IMR-90 (cell line): ENCODE data around the gene CAVIN2. TPM values are rescaled to one million over a fixed set of nuclear protein-coding genes. Genes with fewer than 3 reads are reported as not detected.

Experiments used
- ATAC-seq: fragments of 200-7000 bp; cut with Tn5 transposase; 2 replicates; pipeline ENCODE4 v1.9.1; 2020; ENCODE audit warnings: low read depth, mild to moderate bottlenecking, moderate library complexity
- BruUV-seq: library from RNA; stranded (reverse); fragments of 400-500 nt; replicated peaks from 2 replicates; lab custom pipeline; 2021; lab: Mats Ljungman, UMichigan
- CTCF ChIA-PET: fragments of 300-600 bp; formaldehyde crosslinking; extraction: SDS; loops from one replicate; lab custom pipeline; 2021; ENCODE audit warnings: antibody characterized with exemption; lab: Yijun Ruan, JAX
- POLR2A ChIA-PET: fragments of 300-600 bp; sonication (Branson Sonifier 250); formaldehyde crosslinking; loops from one replicate; lab custom pipeline; 2022; ENCODE audit warnings: antibody characterized with exemption; ENCODE audit not compliant: unreplicated experiment; lab: Charles Lee
- DNase-seq: peaks from one replicate; pipeline ENCODE4 v3.0.0; 2013
- H2AFZ ChIP-seq: replicated peaks from 2 replicates; pipeline ENCODE3; 2013; ENCODE audit warnings: low read length, mild to moderate bottlenecking; ENCODE audit not compliant: poor library complexity
- H2AK5ac ChIP-seq: 2 replicates; pipeline ENCODE4 v1.6.1; 2013; ENCODE audit warnings: low read depth, low read length, inconsistent platforms
- H2AK9ac ChIP-seq: replicated peaks from 2 replicates; pipeline ENCODE3; 2013; ENCODE audit warnings: mild to moderate bottlenecking, low read depth, low read length, moderate library complexity; ENCODE audit not compliant: poor library complexity
- H2BK120ac ChIP-seq: 2 replicates; pipeline ENCODE4 v1.6.1; 2013; ENCODE audit warnings: low read depth, low read length, inconsistent platforms
- H2BK15ac ChIP-seq: 3 replicates; pipeline ENCODE4 v1.6.1; 2013; ENCODE audit warnings: low read depth, low read length, inconsistent platforms
- H2BK20ac ChIP-seq: 2 replicates; pipeline ENCODE4 v1.6.1; 2013; ENCODE audit warnings: low read depth, mild to moderate bottlenecking, inconsistent platforms, low read length, moderate library complexity
- H2BK5ac ChIP-seq: 2 replicates; pipeline ENCODE4 v1.6.1; 2013; ENCODE audit warnings: mild to moderate bottlenecking, low read depth, low read length, inconsistent platforms; ENCODE audit not compliant: poor library complexity, severe bottlenecking
- H3K14ac ChIP-seq: replicated peaks from 2 replicates; pipeline ENCODE4 v1.6.1; 2013; ENCODE audit warnings: low read depth, low read length, inconsistent platforms
- H3K18ac ChIP-seq: 2 replicates; pipeline ENCODE4 v1.6.1; 2013; ENCODE audit warnings: low read depth, low read length, control low read depth
- H3K23ac ChIP-seq: 2 replicates; pipeline ENCODE4 v1.6.1; 2013; ENCODE audit warnings: low read depth, low read length, inconsistent platforms
- H3K27ac ChIP-seq: 2 replicates; pipeline ENCODE4 v1.5.1; 2013; ENCODE audit warnings: mild to moderate bottlenecking, control low read depth, low read length; ENCODE audit not compliant: insufficient read depth
- H3K27me3 ChIP-seq: 2 replicates; pipeline ENCODE4 v1.6.1; 2013; ENCODE audit warnings: low read length; ENCODE audit not compliant: control insufficient read depth, insufficient read depth
- H3K36me3 ChIP-seq: 2 replicates; pipeline ENCODE4 v1.6.1; 2013; ENCODE audit warnings: low read length, mixed read lengths; ENCODE audit not compliant: control insufficient read depth, insufficient read depth
- H3K4ac ChIP-seq: 2 replicates; pipeline ENCODE4 v1.6.1; 2013; ENCODE audit warnings: low read depth, low read length, inconsistent platforms
- H3K4me1 ChIP-seq: 2 replicates; pipeline ENCODE4 v1.6.1; 2013; ENCODE audit warnings: low read length, mixed read lengths; ENCODE audit not compliant: control insufficient read depth, insufficient read depth
- H3K4me2 ChIP-seq: 2 replicates; pipeline ENCODE4 v1.6.1; 2013; ENCODE audit warnings: low read depth, mild to moderate bottlenecking, control low read depth, low read length, moderate library complexity
- H3K4me3 ChIP-seq: 2 replicates; pipeline ENCODE4 v1.5.1; 2013; ENCODE audit warnings: low read depth, mild to moderate bottlenecking, control low read depth, low read length, moderate library complexity; ENCODE audit not compliant: insufficient read depth
- H3K56ac ChIP-seq: 2 replicates; pipeline ENCODE4 v1.6.1; 2013; ENCODE audit warnings: low read length, inconsistent platforms; ENCODE audit not compliant: insufficient read depth; ENCODE audit errors: extremely low read depth
- H3K79me1 ChIP-seq, 2 experiments: 2 replicates each; pipeline ENCODE4 v1.6.1; 2013; ENCODE audit warnings: low read length in 2 of 2, inconsistent platforms in 1 of 2, low read depth in 1 of 2
- H3K9ac ChIP-seq: 2 replicates; pipeline ENCODE4 v1.6.1; 2013; ENCODE audit warnings: low read depth, low read length, control low read depth
- H3K9me1 ChIP-seq: 2 replicates; pipeline ENCODE4 v1.6.1; 2013; ENCODE audit warnings: low read length, inconsistent platforms; ENCODE audit not compliant: insufficient read depth
- H3K9me3 ChIP-seq: 2 replicates; pipeline ENCODE4 v1.6.1; 2013; ENCODE audit warnings: low read length; ENCODE audit not compliant: control insufficient read depth, insufficient read depth
- H4K20me1 ChIP-seq: 2 replicates; pipeline ENCODE4 v1.6.1; 2013; ENCODE audit warnings: low read length, inconsistent platforms; ENCODE audit not compliant: insufficient read depth
- H4K5ac ChIP-seq: 2 replicates; pipeline ENCODE4 v1.6.1; 2013; ENCODE audit warnings: mild to moderate bottlenecking, low read depth, low read length, control low read depth
- H4K8ac ChIP-seq, 2 experiments: 2 replicates each; pipeline ENCODE4 v1.6.1; 2013; ENCODE audit warnings: low read depth in 2 of 2, low read length in 2 of 2, control low read depth in 1 of 2, inconsistent platforms in 1 of 2
- H4K91ac ChIP-seq: 2 replicates; pipeline ENCODE4 v1.6.1; 2013; ENCODE audit warnings: low read depth, low read length, inconsistent platforms; ENCODE audit not compliant: insufficient read depth
- BHLHE40 ChIP-seq: fragments of 150-350 bp; IDR thresholded peaks from 2 replicates; pipeline ENCODE4 v1.6.1; 2016; ENCODE audit warnings: mild to moderate bottlenecking, low read depth, low read length
- CTCF ChIP-seq: conservative IDR thresholded peaks from 2 replicates; pipeline ENCODE4 v1.5.1; 2012; ENCODE audit warnings: mild to moderate bottlenecking, low read depth, low read length, improper control_type of control experiment
- ELK1 ChIP-seq: fragments of 150-350 bp; IDR thresholded peaks from 2 replicates; pipeline ENCODE4 v1.6.1; 2016; ENCODE audit warnings: low read depth, mild to moderate bottlenecking, low read length, moderate library complexity, borderline replicate concordance
- FOS ChIP-seq: fragments of 150-350 bp; IDR thresholded peaks from 2 replicates; pipeline ENCODE4 v1.6.1; 2016; ENCODE audit warnings: low read depth, low read length
- MAFK ChIP-seq: IDR thresholded peaks from 2 replicates; pipeline ENCODE4 v1.6.1; 2012; ENCODE audit warnings: low read depth, low read length, improper control_type of control experiment
- MAZ ChIP-seq: IDR thresholded peaks from 2 replicates; pipeline ENCODE4 v1.6.1; 2012; ENCODE audit warnings: low read depth, mild to moderate bottlenecking, low read length, improper control_type of control experiment, moderate library complexity, borderline replicate concordance
- RAD21 ChIP-seq: IDR thresholded peaks from 2 replicates; pipeline ENCODE4 v1.6.1; 2012; ENCODE audit warnings: low read length, improper control_type of control experiment
- RCOR1 ChIP-seq: IDR thresholded peaks from 2 replicates; pipeline ENCODE4 v1.6.1; 2012; ENCODE audit warnings: mild to moderate bottlenecking, low read length, improper control_type of control experiment; ENCODE audit not compliant: insufficient replicate concordance
- RFX5 ChIP-seq: IDR thresholded peaks from 2 replicates; pipeline ENCODE4 v1.8.0; 2012; ENCODE audit warnings: low read depth, mild to moderate bottlenecking, low read length, moderate library complexity
- WGBS, 2 experiments: methylation state at CpG; one replicate each; pipeline versions ENCODE4 v1.1.5 to v1.1.7; 2013; ENCODE audit warnings: missing lambda C conversion rate in 2 of 2; ENCODE audit not compliant: insufficient read length in 1 of 2; ENCODE audit errors: extremely low coverage in 2 of 2; 5-methylcytosine and 5-hydroxymethylcytosine counted together
- dilution Hi-C: fragments of 300-500 bp; cut with HindIII; formaldehyde crosslinking; loops from one replicate; pipeline ENCODE4 v1.14.3; 2018; ENCODE audit warnings: low sequenced_read_pairs; ENCODE audit not compliant: unreplicated experiment
- in situ Hi-C: fragments of 300-500 bp; cut with MboI; formaldehyde crosslinking; loops from 3 replicates; pipeline ENCODE4 v1.14.3; 2019; ENCODE audit warnings: low sequenced_read_pairs, inconsistent platforms, mixed read lengths
- intact Hi-C: fragments of 100-400 bp; cut with micrococcal nuclease; formaldehyde crosslinking; loops from 2 replicates; pipeline ENCODE4 v1.10.0; 2022
- polyA plus RNA-seq, 3 experiments: library from polyadenylated mRNA; depleted of rRNA; stranded (reverse); fragments of >200 nt; gene quantifications; 2 replicates each; pipeline ENCODE4 v1.2.3, GENCODE V29; 2012; ENCODE audit warnings: low replicate concordance in 1 of 3
- total RNA-seq: library from RNA; depleted of rRNA; stranded (reverse); fragments of >200 nt; gene quantifications from 2 replicates; pipeline ENCODE4 v1.2.3, GENCODE V29; 2012

The CAVIN2 gene
- total and polyA plus RNA-seq, 2 of the 4 experiments (the other 2 are of a cell fraction) = 7.7 to 11.5 TPM

- TF ChIP-seq CTCF = no peak
Measured at GRCh38 chr2:191845876-191846514, 893 bp downstream of the CAVIN2 start (continued).

- dilution Hi-C loops (no loop called here), intact Hi-C loops (no loop called here), in situ Hi-C loops (no loop called here)
- peak overlapping the region; percentile 96 for H3K4ac ChIP-seq
- H2BK15ac ChIP-seq = peak overlapping the region; percentile 90; the same call in 2 of the 3 replicates
- peak overlapping the region; percentile 81 for H3K56ac ChIP-seq
- peak overlapping the region; percentile 76 for H3K27ac ChIP-seq
- peak overlapping the region; percentile 61 to 91 for H4K8ac ChIP-seq
- H2AK5ac ChIP-seq = peak overlapping the region; percentile 73; the same call in 1 of the 2 replicates
- H3K4me2 ChIP-seq = peak overlapping the region; percentile 38
- peak overlapping the region; percentile 86 for H2BK120ac ChIP-seq
- H2AFZ ChIP-seq = peak overlapping the region; percentile 76
- TF ChIP-seq ELK1 (no peak), MAZ (no peak), RCOR1 (no peak), BHLHE40 (no peak), CTCF (no peak), MAFK (no peak), RAD21 (no peak), FOS (no peak), RFX5 (no peak)
- POLR2A ChIA-PET = no interaction called here
- H3K9ac ChIP-seq = peak overlapping the region; percentile 72
- peaks cover 16% of the 10 kb centered on the region for H3K9me1 ChIP-seq
- H4K91ac ChIP-seq = peak overlapping the region; percentile 95
- peak overlapping the region; percentile 87 for H2AK9ac ChIP-seq
- H3K23ac ChIP-seq = peak overlapping the region; percentile 88
- H2BK5ac ChIP-seq = peak overlapping the region; percentile 69
- BruUV-seq = no TSS peak
- H4K20me1 ChIP-seq = no peaks in the 10 kb centered on the region
- H3K4me1 ChIP-seq = peaks cover 17% of the 10 kb centered on the region
- peak overlapping the region; percentile 53 for H4K5ac ChIP-seq
- H3K18ac ChIP-seq = peak overlapping the region; percentile 71
- CTCF ChIA-PET = interaction anchor here (2.1 kb wide), 1 partner anchor 317 kb away, joined by 8 read pairs; no protein-coding TSS in a partner anchor
- WGBS, 2 experiments = no CpG with 5 or more reads among the region's 9 CpGs
- peaks cover 9 to 34% of the 10 kb centered on the region in 2 experiments; a peak in 3 of 4 replicates for H3K79me1 ChIP-seq
- no peaks in the 10 kb centered on the region for H3K9me3 ChIP-seq
- ATAC-seq (peak; percentile 12; the same call in 1 of the 2 replicates), DNase-seq (no peak)
- peak overlapping the region; percentile 91 for H3K14ac ChIP-seq
- H3K36me3 ChIP-seq = no peaks in the 10 kb centered on the region
- no peaks in the 10 kb centered on the region for H3K27me3 ChIP-seq
- peak overlapping the region; percentile 33 for H3K4me3 ChIP-seq
- H2BK20ac ChIP-seq = peak overlapping the region; percentile 81
Measured at GRCh38 chr2:191845248-191845715, 1.6 kb downstream of the CAVIN2 start.
